H1 (cell line): ENCODE data around the gene LTA.

Experiments
- ASH2L ChIP-seq: fragments of 200-600, 300-600 bp; sonication (generic); IDR thresholded peaks from one replicate; pipeline ENCODE4 v1.7.1; 2017; ENCODE audit warnings: low read length
- BRCA1 ChIP-seq: IDR thresholded peaks from 2 replicates; pipeline ENCODE4 v1.6.1; 2012; ENCODE audit warnings: low read depth, low read length, improper control_type of control experiment
- CEBPB ChIP-seq: IDR thresholded peaks from 2 replicates; pipeline ENCODE4 v1.6.1; 2012; ENCODE audit warnings: low read depth, low read length
- NRF1 ChIP-seq: IDR thresholded peaks from 2 replicates; pipeline ENCODE4 v1.6.1; 2011; ENCODE audit warnings: mild to moderate bottlenecking, low read depth, low read length, improper control_type of control experiment
- TAF7 ChIP-seq: optimal IDR thresholded peaks from 2 replicates; pipeline ENCODE3; 2011; ENCODE audit warnings: low read depth, mild to moderate bottlenecking, inconsistent platforms, low read length, moderate library complexity, borderline replicate concordance

DNA sequence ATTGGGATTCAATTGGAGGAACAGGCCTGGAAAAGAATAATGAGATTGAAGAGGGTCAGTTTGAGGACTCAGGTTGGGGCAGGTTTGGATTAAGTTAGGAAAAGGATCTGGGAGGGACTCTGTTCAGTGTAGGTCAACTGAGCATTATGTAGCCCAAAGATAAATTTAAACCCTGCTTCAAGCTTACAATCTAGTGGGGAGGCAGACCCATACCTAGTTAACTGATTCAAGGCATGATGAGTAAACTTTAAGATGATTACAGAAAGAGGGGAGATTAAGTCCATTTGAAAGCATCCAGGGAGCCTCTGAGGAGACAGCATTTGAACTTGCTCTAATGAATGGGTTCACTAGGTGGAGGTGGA, 11.4 kb upstream of the LTA start:
- TF ChIP-seq NRF1 (no peak), TAF7 (no peak), BRCA1 (no peak), ASH2L (no peak), CEBPB (no peak)
